Suprapubic skin (tissue), 4 donors: ENCODE data around the gene SSC5D.

Experiments
- EP300 ChIP-seq: sonication (generic); formaldehyde crosslinking; IDR thresholded peaks from one replicate; pipeline ENCODE4 v1.6.1; 2017; ENCODE audit warnings: antibody characterized with exemption
- POLR2A ChIP-seq, 2 donors: fragments of 450-650 bp; IDR thresholded peaks; one replicate each; pipeline ENCODE4 v1.6.1; 2017; ENCODE audit warnings: antibody characterized with exemption in 2 of 2, mild to moderate bottlenecking in 2 of 2, moderate library complexity in 2 of 2
- POLR2AphosphoS5 ChIP-seq, 3 donors: sonication (generic); formaldehyde crosslinking; IDR thresholded peaks; one replicate each; pipeline ENCODE4 v1.6.1; 2017; ENCODE audit warnings: antibody characterized with exemption in 3 of 3
- TF ChIP-seq, protein P1 (sequence below), 2 donors: fragments of 200-600 bp in 1 of 2; fragments of 450-650 bp in 1 of 2; sonication (generic) in 1 of 2; IDR thresholded peaks; one replicate each; pipeline ENCODE4 v1.5.1; 2016 to 2019; ENCODE audit warnings: antibody characterized with exemption in 2 of 2, mild to moderate bottlenecking in 1 of 2, moderate library complexity in 1 of 2

DNA sequence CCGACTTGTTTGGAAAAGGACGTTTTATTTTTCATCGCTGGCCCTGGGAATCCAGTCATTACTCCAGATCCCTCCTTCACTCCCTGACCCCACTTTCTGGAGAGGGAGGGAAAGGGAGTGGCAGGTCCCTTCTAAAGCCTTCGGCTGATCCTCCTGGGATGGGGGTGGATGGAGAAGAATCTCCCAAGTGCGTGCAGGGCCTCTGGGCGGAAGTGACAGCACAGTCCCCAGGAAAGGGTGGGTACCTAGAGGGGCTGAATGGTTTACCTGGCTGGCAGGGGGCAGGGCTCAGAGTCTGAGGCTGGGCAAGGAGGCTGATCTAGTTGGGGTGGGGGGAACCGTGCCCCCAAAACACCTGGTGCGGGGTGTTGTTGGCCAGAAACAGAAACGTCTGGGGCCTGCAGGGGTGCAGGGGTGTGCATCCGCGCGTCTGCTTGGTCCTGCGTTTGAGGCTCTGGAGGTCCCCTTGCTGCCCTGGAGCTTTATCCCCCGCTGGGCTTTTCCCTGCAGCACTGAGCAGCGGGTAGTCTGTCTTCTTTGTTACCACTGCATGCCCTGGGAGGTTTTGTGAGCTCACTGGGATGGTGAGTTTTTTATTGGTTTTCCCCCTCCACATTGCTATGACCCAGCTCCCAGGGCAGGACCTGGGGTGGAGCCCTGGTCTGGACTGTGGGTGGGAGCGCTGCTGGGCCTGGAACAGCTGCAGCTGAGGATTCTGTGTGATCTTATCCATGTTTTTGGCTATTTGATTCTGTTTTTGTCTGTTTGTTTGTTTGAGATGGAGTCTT, 14.8 kb upstream of the SSC5D start:
- TF ChIP-seq, protein P1, sequence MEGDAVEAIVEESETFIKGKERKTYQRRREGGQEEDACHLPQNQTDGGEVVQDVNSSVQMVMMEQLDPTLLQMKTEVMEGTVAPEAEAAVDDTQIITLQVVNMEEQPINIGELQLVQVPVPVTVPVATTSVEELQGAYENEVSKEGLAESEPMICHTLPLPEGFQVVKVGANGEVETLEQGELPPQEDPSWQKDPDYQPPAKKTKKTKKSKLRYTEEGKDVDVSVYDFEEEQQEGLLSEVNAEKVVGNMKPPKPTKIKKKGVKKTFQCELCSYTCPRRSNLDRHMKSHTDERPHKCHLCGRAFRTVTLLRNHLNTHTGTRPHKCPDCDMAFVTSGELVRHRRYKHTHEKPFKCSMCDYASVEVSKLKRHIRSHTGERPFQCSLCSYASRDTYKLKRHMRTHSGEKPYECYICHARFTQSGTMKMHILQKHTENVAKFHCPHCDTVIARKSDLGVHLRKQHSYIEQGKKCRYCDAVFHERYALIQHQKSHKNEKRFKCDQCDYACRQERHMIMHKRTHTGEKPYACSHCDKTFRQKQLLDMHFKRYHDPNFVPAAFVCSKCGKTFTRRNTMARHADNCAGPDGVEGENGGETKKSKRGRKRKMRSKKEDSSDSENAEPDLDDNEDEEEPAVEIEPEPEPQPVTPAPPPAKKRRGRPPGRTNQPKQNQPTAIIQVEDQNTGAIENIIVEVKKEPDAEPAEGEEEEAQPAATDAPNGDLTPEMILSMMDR (IDR thresholded peaks at IDR 0.05): no peak
- no peak for TF ChIP-seq POLR2A (IDR thresholded peaks at IDR 0.05)
- TF ChIP-seq EP300: no peak
- TF ChIP-seq POLR2AphosphoS5 (IDR thresholded peaks at IDR 0.05): no peak
